HG03354 (cell line): Measurements from ENCODE around the gene CERKL.

Experiments used
- ATAC-seq: cut with Tn5 transposase; IDR thresholded peaks from one replicate; pipeline ENCODE4 v1.9.1; 2021; ENCODE audit warnings: mild to moderate bottlenecking; ENCODE audit not compliant: unreplicated experiment, poor library complexity, severe bottlenecking

The CERKL gene

DNA sequence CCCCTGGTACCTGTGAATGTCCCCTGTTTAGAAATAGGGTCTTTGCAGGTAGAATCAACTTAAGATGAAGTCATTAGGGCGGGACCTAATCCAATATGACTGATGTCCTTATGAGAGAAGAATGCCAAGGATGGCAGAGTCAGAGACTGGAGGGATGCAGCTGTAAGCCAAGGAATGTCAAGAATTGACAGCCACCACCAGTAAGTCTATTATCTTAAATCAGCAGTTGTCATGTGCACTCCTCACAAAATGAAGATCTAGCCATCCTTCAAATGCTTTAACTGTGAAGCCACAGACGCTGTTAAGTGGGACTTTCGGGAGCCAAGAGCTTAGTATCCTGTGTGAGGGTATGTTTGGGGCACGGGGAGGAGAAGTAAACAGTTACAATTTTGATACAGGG lies 116.5 kb downstream of the CERKL start:
- no peak for ATAC-seq

DNA sequence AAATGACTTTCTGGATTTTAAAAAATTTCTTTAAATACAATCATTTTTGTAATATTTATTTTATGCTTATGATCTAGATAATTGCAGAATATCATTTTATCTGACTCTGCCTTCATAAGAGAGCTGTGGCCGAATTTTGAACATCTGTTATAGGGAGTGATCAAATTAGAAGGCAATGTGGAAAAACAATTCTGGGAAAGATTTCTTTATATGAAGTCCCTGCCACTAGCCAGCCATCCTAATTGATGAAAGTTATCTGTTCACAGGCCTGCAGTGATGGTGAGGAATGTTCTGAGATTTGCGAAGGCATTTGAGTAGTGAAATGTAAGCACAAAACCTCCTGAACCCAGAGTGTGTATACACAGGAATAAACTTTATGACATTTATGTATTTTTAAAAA lies 120.2 kb downstream of the CERKL start:
- no peak for ATAC-seq

DNA sequence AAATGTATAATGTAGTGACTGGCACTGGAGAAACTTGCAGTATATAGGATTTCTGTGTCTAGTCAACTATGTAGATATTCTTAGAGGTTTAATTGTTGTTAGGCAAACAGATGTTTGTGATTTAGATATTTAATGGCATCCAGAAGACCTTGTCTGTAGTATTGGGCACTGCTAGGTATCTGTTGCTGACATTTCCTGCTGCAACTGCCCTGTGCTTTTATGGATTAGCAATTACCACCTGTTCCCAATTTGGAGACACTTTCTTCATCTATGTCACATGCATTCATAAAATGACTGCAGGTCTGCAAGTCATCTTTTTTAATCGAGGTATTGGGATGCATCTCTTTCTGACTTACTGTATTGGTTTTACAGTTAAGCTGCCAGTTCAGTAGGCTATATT lies 128.5 kb downstream of the CERKL start:
- ATAC-seq, result no peak

DNA sequence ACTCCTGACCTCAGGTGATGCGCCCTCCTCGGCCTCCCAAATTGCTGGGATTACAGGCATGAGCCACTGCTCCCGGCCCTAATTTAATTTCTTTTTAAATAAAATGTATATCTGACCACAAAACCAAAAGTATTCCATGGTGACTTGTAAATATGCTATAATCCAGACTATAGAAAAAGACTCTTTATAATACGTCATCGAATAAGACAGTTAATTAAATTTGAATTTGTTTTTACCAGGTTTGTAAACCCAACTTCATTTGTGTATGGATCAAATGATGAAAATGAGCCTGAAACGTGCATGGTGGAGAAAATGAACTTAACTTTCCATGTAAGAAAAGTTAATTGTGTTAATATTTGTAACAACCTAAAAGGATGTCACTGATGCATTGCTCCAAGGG lies 129.8 kb downstream of the CERKL start:
- no peak for ATAC-seq

DNA sequence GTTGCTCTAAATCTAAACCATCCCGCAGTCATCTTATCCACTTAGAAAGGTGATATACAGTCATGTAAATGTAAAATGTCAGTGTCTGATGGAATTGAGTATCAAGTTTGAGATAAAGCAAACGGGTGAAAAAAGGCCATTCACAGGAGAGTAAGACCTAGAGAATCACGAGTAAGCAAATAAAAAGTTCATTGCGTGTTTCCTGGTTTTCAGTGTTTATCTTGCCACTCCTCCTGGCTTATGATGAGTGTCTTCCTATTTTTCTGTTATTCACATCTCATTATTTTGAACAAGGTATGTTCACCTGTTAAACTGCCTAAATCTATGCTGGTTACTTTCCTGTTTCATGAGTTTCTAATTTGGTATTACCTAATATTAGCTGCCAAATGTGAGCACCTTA lies 130.9 kb downstream of the CERKL start:
- no peak for ATAC-seq

DNA sequence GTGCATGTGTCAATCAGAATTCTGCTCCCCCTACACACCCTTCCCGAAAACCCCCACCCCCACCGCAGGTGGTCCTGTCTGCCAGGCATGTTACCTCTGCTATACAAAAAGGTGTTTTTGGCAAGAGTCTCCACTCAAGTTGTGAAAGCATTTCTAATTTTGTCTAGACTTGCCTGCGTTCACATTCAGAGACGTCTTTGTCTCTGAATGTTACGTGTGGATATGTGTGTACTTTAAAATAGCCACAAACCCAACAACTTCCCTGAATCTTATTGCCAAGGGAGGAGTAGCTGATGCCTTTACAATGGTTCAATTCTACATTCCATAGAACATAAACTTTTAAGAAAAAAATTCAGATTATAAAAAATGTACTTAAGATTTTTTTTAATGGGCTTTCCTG lies 133.1 kb downstream of the CERKL start:
- no peak for ATAC-seq

DNA sequence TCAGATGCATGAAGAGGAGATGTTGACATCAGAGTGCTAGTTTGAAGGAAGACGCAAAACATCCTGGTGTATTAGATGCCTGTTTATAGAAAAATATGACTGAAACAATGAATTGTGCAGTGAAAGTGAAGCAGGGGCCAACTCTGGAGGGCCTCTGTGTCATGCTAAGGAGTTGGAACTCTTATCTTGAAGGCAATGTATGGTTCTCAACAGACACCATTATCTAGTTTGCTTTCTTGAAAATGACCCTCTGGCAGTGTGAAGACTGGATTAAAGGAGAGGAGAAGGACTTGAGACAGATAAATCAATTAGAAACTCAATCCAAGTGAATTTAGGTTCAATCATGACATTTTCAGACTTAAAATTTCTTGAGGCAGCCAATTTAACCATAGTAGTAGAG lies 136.7 kb downstream of the CERKL start:
- ATAC-seq, result no peak

DNA sequence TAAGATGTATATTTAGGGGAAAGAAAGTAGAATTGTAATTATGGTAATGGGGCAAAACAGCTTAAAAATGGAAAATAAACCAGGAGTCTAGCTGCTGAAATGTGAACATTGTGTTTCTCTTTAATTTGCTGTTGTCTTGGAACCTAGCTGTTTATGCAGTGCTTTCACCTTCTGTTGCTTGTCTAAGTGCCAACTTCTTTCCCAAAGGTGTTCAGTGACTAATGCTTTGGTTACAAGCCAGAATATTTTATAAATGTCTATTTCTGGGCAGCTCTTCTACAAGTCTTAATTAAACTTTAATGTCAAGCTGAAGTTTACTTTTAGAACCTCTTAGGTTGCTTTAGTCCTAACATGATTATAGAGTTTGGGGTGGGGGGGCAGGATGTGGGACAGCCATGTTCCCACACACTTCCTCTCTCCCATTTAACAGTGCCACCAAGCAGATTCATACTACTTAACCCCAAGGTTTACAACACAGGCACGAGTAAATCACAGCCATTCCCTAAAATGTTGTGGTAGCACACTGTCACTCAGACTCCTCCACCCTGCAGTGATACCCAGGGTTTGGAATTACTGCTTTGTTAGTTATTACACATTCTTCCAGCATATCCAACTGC lies 139.1 kb downstream of the CERKL start:
- no peak for ATAC-seq

DNA sequence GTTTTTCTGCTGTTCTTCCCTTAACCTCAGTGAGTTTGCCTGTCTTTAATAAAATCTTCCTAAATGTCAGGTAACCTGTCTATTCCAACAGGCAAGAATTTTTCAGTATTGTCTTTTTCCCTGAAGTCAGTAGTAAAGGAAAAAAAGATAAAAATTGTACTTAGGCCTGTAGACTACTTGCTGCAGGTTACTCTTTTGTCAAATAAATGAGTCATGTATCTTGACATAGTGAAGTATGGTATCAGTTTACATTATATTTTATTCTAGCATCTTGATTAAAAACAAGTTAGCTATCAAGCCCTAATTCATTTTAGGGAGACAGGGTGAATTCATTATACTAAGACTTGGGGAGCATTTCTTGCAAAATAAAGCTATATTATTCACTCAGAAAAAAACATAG lies 139.9 kb downstream of the CERKL start:
- no peak for ATAC-seq

DNA sequence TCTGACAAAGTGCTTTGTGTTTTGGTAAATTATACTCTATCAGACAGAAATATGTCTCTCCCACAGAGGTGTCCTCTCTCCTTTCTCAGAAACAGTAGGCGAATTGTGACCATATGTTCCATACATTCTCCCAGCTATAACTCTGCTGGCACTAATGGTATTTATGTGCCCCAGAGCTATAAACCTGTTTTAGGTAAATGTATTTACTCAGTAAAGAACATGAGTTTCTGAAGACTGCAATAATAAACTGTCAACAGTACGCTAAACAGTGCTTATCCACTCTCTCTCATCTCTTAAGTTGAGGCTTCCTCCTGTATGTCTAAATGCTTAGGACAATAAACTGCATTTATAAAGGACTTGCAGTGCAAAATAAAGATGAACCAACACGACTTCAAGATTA lies 141.2 kb downstream of the CERKL start:
- no peak for ATAC-seq

DNA sequence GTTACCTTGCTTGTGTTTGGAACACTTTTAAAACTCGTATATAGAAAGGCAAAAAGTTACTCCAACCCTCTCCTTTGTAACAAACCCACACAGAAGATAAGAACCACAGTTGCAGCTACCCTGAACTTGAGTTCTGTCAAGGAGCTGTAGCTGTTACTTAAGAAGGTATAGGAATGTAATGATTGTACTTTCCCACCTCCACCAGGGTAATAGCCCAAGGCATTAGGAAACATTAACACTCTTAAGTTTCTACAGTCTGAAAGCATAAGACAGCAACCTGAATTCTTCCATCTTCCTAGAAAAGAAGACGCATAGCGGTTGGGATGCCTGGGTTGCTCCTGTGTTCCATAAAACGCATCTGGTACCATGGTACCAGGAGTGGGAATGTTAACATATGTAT lies 156.7 kb downstream of the CERKL start:
- ATAC-seq, result no peak

DNA sequence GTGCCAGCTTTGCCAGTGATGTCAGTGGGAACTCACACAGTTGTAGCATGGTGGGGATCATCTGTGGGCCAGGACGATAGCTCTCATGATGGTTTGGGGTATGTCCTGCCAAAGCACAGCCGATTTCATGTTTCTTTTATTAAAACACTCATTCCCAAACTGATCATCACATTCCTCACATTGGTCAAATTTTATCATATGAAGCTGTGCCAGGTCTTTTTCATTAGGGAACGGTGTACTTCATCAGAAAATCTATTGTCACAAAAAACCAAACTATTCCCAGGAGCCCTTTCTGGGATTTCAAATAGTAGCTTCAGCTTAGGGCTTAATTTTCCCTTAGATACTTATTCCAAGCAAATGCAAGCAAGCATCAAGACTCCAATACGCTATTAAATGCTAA lies 157.7 kb downstream of the CERKL start:
- ATAC-seq, result no peak
